ENCODE measurements around the gene DNAJC5G.

GRCh38 chr2:27236136-27236535 is 39.1 kb upstream of the DNAJC5G start:
- no peak for TF ChIP-seq CTCF (tag by site-specific recombination; IDR thresholded peaks at IDR 0.05)
- TF ChIP-seq PRDM10 (tag by site-specific recombination; IDR thresholded peaks at IDR 0.05): no peak
- TF ChIP-seq INSM2 (tag by site-specific recombination; IDR thresholded peaks at IDR 0.05): no peak
- TF ChIP-seq, protein P1, sequence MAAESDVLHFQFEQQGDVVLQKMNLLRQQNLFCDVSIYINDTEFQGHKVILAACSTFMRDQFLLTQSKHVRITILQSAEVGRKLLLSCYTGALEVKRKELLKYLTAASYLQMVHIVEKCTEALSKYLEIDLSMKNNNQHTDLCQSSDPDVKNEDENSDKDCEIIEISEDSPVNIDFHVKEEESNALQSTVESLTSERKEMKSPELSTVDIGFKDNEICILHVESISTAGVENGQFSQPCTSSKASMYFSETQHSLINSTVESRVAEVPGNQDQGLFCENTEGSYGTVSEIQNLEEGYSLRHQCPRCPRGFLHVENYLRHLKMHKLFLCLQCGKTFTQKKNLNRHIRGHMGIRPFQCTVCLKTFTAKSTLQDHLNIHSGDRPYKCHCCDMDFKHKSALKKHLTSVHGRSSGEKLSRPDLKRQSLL (tag by site-specific recombination; IDR thresholded peaks at IDR 0.05): no peak
- no peak for TF ChIP-seq KLF16 (tag by site-specific recombination; IDR thresholded peaks at IDR 0.05)
- no peak for TF ChIP-seq ZNF518A (tag by site-specific recombination; conservative IDR thresholded peaks at IDR 0.05; ENCODE audit: low read depth)
- no peak for TF ChIP-seq ZNF292 (tag by site-specific recombination; IDR thresholded peaks at IDR 0.05; ENCODE audit: borderline replicate concordance, low read depth)
- no peak for TF ChIP-seq HOXA7 (CRISPR knock-in tag; IDR thresholded peaks at IDR 0.05; ENCODE audit: borderline replicate concordance)
- TF ChIP-seq ZFP41 (tag by site-specific recombination; IDR thresholded peaks at IDR 0.05; ENCODE audit: borderline replicate concordance): no peak

Measured in HEK293 (cell line).